K562 (cell line): Measurements from ENCODE around the gene HYPK. TPM values are rescaled to one million over a fixed set of nuclear protein-coding genes. Genes with fewer than 3 reads are reported as not detected.

ENCODE experiments used
- ARHGAP35 ChIP-seq: fragments of 450-650 bp; IDR thresholded peaks from 2 replicates; pipeline ENCODE4 v1.6.1; 2018; ENCODE audit not compliant: partially characterized antibody
- CBX5 ChIP-seq: IDR thresholded peaks from 2 replicates; pipeline ENCODE4 v1.6.1; 2014; ENCODE audit warnings: low read depth, borderline replicate concordance
- FUS ChIP-seq: fragments of 200-400 bp; formaldehyde crosslinking; optimal IDR thresholded peaks from 2 replicates; pipeline ENCODE3; 2017; ENCODE audit warnings: low read depth, low read length
- HINFP ChIP-seq: fragments of 450-650 bp; conservative IDR thresholded peaks from 2 replicates; pipeline ENCODE4 v1.6.1; 2016; ENCODE audit warnings: missing genetic modification characterization, low read depth, mild to moderate bottlenecking, control low read depth, missing compliant biosample characterization
- NFIX ChIP-seq: fragments of 250-450 bp; sonication (Bioruptor Pico); IDR thresholded peaks from 2 replicates; pipeline ENCODE4 v1.4.0; 2020; ENCODE audit warnings: low read depth, mild to moderate bottlenecking, moderate library complexity
- NR3C1 ChIP-seq: sonication (generic); formaldehyde crosslinking; IDR thresholded peaks from 2 replicates; pipeline ENCODE4 v1.8.1; 2022; ENCODE audit warnings: missing genetic modification reagents
- NR4A1 ChIP-seq, 2 experiments: fragments of 250-450 bp in 1 of 2; fragments of 450-650 bp in 1 of 2; sonication (Bioruptor Pico) in 1 of 2; IDR thresholded peaks; 2 replicates each; pipeline versions ENCODE4 v1.4.0 to v1.6.1; 2016 to 2020; ENCODE audit warnings: mild to moderate bottlenecking in 2 of 2, missing compliant biosample characterization in 1 of 2, missing genetic modification characterization in 1 of 2, moderate library complexity in 1 of 2
- PREB ChIP-seq: sonication (generic); formaldehyde crosslinking; IDR thresholded peaks from 2 replicates; pipeline ENCODE4 v1.8.1; 2023; ENCODE audit warnings: mild to moderate bottlenecking, missing genetic modification reagents
- RBM17 ChIP-seq: fragments of 200-400 bp; formaldehyde crosslinking; IDR thresholded peaks from 2 replicates; pipeline ENCODE4 v1.6.1; 2017; ENCODE audit warnings: low read depth, mild to moderate bottlenecking, low read length, borderline replicate concordance
- SMARCC2 ChIP-seq: fragments of 450-650 bp; IDR thresholded peaks from 2 replicates; pipeline ENCODE4 v1.6.1; 2017; ENCODE audit warnings: antibody characterized with exemption, moderate library complexity, mild to moderate bottlenecking, low read depth
- TCF3 ChIP-seq: sonication (generic); formaldehyde crosslinking; IDR thresholded peaks from 2 replicates; pipeline ENCODE4 v1.4.0; 2020; ENCODE audit warnings: mild to moderate bottlenecking, missing genetic modification reagents
- THRAP3 ChIP-seq: fragments of 450-650 bp; IDR thresholded peaks from 2 replicates; pipeline ENCODE4 v1.6.1; 2016; ENCODE audit warnings: mild to moderate bottlenecking, inconsistent platforms, borderline replicate concordance
- ZFP36 ChIP-seq: fragments of 150-350 bp; IDR thresholded peaks from 2 replicates; pipeline ENCODE4 v1.6.1; 2018; ENCODE audit warnings: low read length, low read depth; ENCODE audit not compliant: partially characterized antibody
- ZNF165 ChIP-seq: fragments of 250-450 bp; sonication (Bioruptor Pico); IDR thresholded peaks from 2 replicates; pipeline ENCODE4 v1.4.0; 2020; ENCODE audit warnings: borderline replicate concordance
- ZNF507 ChIP-seq: conservative IDR thresholded peaks from 2 replicates; pipeline ENCODE4 v1.6.1; 2017; ENCODE audit warnings: missing genetic modification characterization, missing compliant biosample characterization
- ZNF644 ChIP-seq: fragments of 200-800 bp; sonication (Bioruptor generic); IDR thresholded peaks from 2 replicates; pipeline ENCODE4 v1.6.1; 2016; ENCODE audit warnings: low read depth, missing genetic modification characterization, missing compliant biosample characterization
- ZNF695 ChIP-seq: fragments of 450-650 bp; formaldehyde crosslinking; IDR thresholded peaks from 2 replicates; pipeline ENCODE4 v1.4.0; 2020; ENCODE audit warnings: mild to moderate bottlenecking, moderate library complexity
- ZNF780A ChIP-seq: fragments of 250-450 bp; sonication (Bioruptor Pico); IDR thresholded peaks from 2 replicates; pipeline ENCODE4 v1.5.0; 2021; ENCODE audit warnings: mild to moderate bottlenecking
- ZSCAN32 ChIP-seq: fragments of 450-650 bp; formaldehyde crosslinking; IDR thresholded peaks from 2 replicates; pipeline ENCODE4 v1.4.0; 2020; ENCODE audit warnings: mild to moderate bottlenecking, moderate library complexity
- polyA plus RNA-seq, 8 experiments: library from polyadenylated mRNA; depleted of rRNA in 4 of 8; stranded (reverse) in 5 of 8; unstranded in 3 of 8; fragments of >200 nt; fragmentation: Nextera tagmentation in 2 of 8; fragmentation: Illumina TruSeq in 1 of 8; extraction: Ambion mirVana in 2 of 8; extraction: Trizol in 1 of 8; gene quantifications; 2 replicates each; pipeline versions ENCODE4 v1.2.1 to v1.2.3, GENCODE V29; 2011 to 2014; ENCODE audit warnings: inconsistent platforms in 1 of 8, missing spikeins in 1 of 8
- total RNA-seq, 7 experiments: library from RNA; depleted of rRNA in 6 of 7; stranded (reverse); fragments of >200 nt in 6 of 7; fragmentation: Illumina TruSeq in 2 of 7; extraction: Trizol in 2 of 7; gene quantifications; 2 replicates each; pipeline versions ENCODE4 v1.2.1 to v1.2.3, GENCODE V29; 2011 to 2021; ENCODE audit warnings: low replicate concordance in 1 of 7

HYPK gene
- total and polyA plus RNA-seq, 9 of the 15 experiments (the other 6 are each of a cell fraction or from before 2014, with no cell fraction given), result 7.2 to 28.0 (median 21.1) TPM

GRCh38 chr15:43826508-43827341 lies 26.3 kb downstream of the HYPK start, which contains the start of gene WDR76 (continued):
- TF ChIP-seq NFIX (CRISPR knock-in tag) (no peak), ARHGAP35 (no peak), ZNF780A (CRISPR knock-in tag) (no peak), NR3C1 (CRISPR knock-in tag) (no peak), ZFP36 (no peak), TCF3 (CRISPR knock-in tag) (no peak), ZNF165 (no peak), ZNF644 (no peak), FUS (no peak), NR4A1 (CRISPR knock-in tag; IDR thresholded peaks at IDR 0.05) (no peak), NR4A1 (tag; IDR thresholded peaks at IDR 0.05) (0 out of 2 replicates have a peak, but pooled peaks have one; percentile 5), ZNF507 (tag) (no peak), ZNF695 (CRISPR knock-in tag) (no peak), CBX5 (no peak), ZSCAN32 (CRISPR knock-in tag) (no peak), PREB (peak; percentile 84; the same call in 1 of the 2 replicates), SMARCC2 (no peak), HINFP (tag) (no peak), THRAP3 (no peak), RBM17 (no peak)
